Renal cortical epithelial cell (primary cell): ENCODE measurements around the gene HMOX2. TPM values are rescaled to one million over a fixed set of nuclear protein-coding genes. Genes with fewer than 3 reads are reported as not detected.

ENCODE experiments used
- DNase-seq: peaks from one replicate; pipeline ENCODE4 v3.0.0-alpha.2; 2011; ENCODE audit warnings: low read depth
- total RNA-seq: library from RNA; depleted of rRNA; stranded (reverse); fragments of >200 nt; gene quantifications from 2 replicates; pipeline ENCODE4 v1.2.3, GENCODE V29; 2014

HMOX2 gene
- 71.0 and 97.9 TPM in 2 replicates for total RNA-seq

GRCh38 chr16:4475880-4476788, at the start of gene HMOX2:
Gene HMOX2, plus strand, starts transcription at chr16:4476398. Its CDS starts 29,127 bp downstream, at chr16:4505525.
- peak; percentile 79 for DNase-seq

GRCh38 chr16:4426722-4427372, 49.4 kb upstream of the HMOX2 start:
- DNase-seq: no peak

- DNase-seq: no peak
Observed at GRCh38 chr16:4428500-4428899, 47.7 kb upstream of the HMOX2 start.

GRCh38 chr16:4431023-4431422, 45.2 kb upstream of the HMOX2 start:
- no peak for DNase-seq

- DNase-seq: no peak
Observed at GRCh38 chr16:4433228-4433627, 43.0 kb upstream of the HMOX2 start.

- DNase-seq: no peak
Observed at GRCh38 chr16:4433914-4434787, 42.0 kb upstream of the HMOX2 start.

- DNase-seq: no peak
Observed at GRCh38 chr16:4435337-4436067, 40.7 kb upstream of the HMOX2 start.

- no peak for DNase-seq
Observed at GRCh38 chr16:4437366-4437765, 38.8 kb upstream of the HMOX2 start.

- DNase-seq: no peak
Observed at GRCh38 chr16:4442371-4442770, 33.8 kb upstream of the HMOX2 start.

GRCh38 chr16:4443271-4443670, 32.9 kb upstream of the HMOX2 start:
- DNase-seq: no peak

- DNase-seq: no peak
Observed at GRCh38 chr16:4443986-4444385, 32.2 kb upstream of the HMOX2 start.

- no peak for DNase-seq
Observed at GRCh38 chr16:4450430-4450829, 25.8 kb upstream of the HMOX2 start.

GRCh38 chr16:4450931-4451519, 25.2 kb upstream of the HMOX2 start:
- DNase-seq: no peak

- no peak for DNase-seq
Observed at GRCh38 chr16:4452674-4453073, 23.5 kb upstream of the HMOX2 start.

- no peak for DNase-seq
Observed at GRCh38 chr16:4454623-4455022, 21.6 kb upstream of the HMOX2 start.

GRCh38 chr16:4455081-4455480, 21.1 kb upstream of the HMOX2 start:
- no peak for DNase-seq

GRCh38 chr16:4455951-4456350, 20.2 kb upstream of the HMOX2 start:
- no peak for DNase-seq

GRCh38 chr16:4460936-4461249, 15.3 kb upstream of the HMOX2 start:
- DNase-seq: no peak

GRCh38 chr16:4461250-4462085, 14.7 kb upstream of the HMOX2 start:
- DNase-seq: no peak

GRCh38 chr16:4463522-4464163, 12.6 kb upstream of the HMOX2 start:
- no peak for DNase-seq
